HG03108 (cell line): ENCODE results near the gene C2orf66.

ENCODE experiments used
- ATAC-seq: cut with Tn5 transposase; IDR thresholded peaks from one replicate; pipeline ENCODE4 v1.9.1; 2021; ENCODE audit warnings: moderate library complexity; ENCODE audit not compliant: unreplicated experiment

Gene C2orf66

GRCh38 chr2:196767101-196767500 is 42.1 kb downstream of the C2orf66 start:
- ATAC-seq = no peak

DNA sequence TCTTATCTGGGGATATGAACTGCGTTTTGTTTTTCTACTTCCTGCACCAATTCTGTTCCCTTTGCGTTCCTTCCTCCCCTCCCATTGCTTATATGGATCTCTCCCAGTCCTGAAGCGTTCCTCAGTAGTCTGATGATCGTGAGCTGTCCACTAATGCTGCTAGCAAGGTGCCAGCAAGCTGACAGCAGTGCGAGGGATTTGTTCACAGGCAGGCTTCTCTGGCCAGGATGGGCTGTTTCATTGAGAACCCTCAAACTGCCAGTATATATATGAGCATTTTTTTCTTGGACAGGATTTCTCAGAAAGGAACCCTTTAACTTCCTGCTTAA is 49.8 kb downstream of the C2orf66 start:
- no peak for ATAC-seq

- ATAC-seq = no peak
Measured at GRCh38 chr2:196758474-196759377, 50.4 kb downstream of the C2orf66 start.
